Right lobe of liver (tissue), 6 donors: ENCODE data around the gene DDX42. TPM values are rescaled to one million over a fixed set of nuclear protein-coding genes. Genes with fewer than 3 reads are reported as not detected.

Source experiments
- ATAC-seq, 4 donors: fragments of 200-7000 bp; cut with Tn5 transposase; one replicate each; pipeline ENCODE4 v1.9.1; 2020; ENCODE audit warnings: mild to moderate bottlenecking in 4 of 4, moderate library complexity in 4 of 4
- DNase-seq, 3 donors: peaks; one replicate each; pipeline ENCODE4 v3.0.0-alpha.2; 2020
- H3K27ac ChIP-seq, 3 donors: fragments of 200-600 bp; one replicate each; pipeline ENCODE4 v1.8.0; 2022
- H3K27me3 ChIP-seq, 2 donors: fragments of 200-600 bp; one replicate each; pipeline ENCODE4 v1.8.0; 2022
- H3K36me3 ChIP-seq, 4 donors: fragments of 200-600 bp; sonication (generic) in 1 of 4; one replicate each; pipeline versions ENCODE4 v1.5.1 to v1.8.0; 2017 to 2022; ENCODE audit warnings: control low read depth in 1 of 4
- H3K4me1 ChIP-seq, 4 donors: fragments of 200-600 bp; sonication (generic) in 1 of 4; one replicate each; pipeline versions ENCODE4 v1.5.1 to v1.8.0; 2017 to 2022; ENCODE audit warnings: control low read depth in 1 of 4
- H3K4me3 ChIP-seq, 3 donors: fragments of 200-600 bp; one replicate each; pipeline ENCODE4 v1.8.0; 2022
- H3K9me3 ChIP-seq, 4 donors: fragments of 200-600 bp; sonication (generic) in 1 of 4; one replicate each; pipeline versions ENCODE4 v1.5.1 to v1.8.0; 2017 to 2022; ENCODE audit warnings: control low read depth in 1 of 4
- POLR2A ChIP-seq: fragments of 450-650 bp; IDR thresholded peaks from one replicate; pipeline ENCODE4 v1.6.1; 2017; ENCODE audit warnings: antibody characterized with exemption, mild to moderate bottlenecking
- WGBS: methylation state at CpG from one replicate; pipeline ENCODE4 v1.1.6; 2018; ENCODE audit warnings: low coverage, low lambda C conversion rate; ENCODE audit not compliant: insufficient coverage; ENCODE audit errors: missing lambda C conversion rate; 5-methylcytosine and 5-hydroxymethylcytosine counted together
- intact Hi-C, 2 donors: fragments of 100-400 bp; cut with DNase I; formaldehyde crosslinking; loops; one replicate each; pipeline versions ENCODE4 v1.11.2 to v1.14.1; 2022
- total RNA-seq, 6 experiments: library from RNA; depleted of rRNA in 2 of 6; stranded (reverse); fragments of >200 nt in 2 of 6; fragmentation: NEBNext Ultra II Directional in 3 of 6; extraction: Animal tissue kit (Norgen Biotek cat#: 25700) in 3 of 6; gene quantifications; one replicate each; pipeline versions ENCODE4 v1.1.0 to v1.2.4, GENCODE V29; 2016 to 2023
- TF ChIP-seq, protein P1 (sequence below), 4 donors: fragments of 200-600 bp in 3 of 4; fragments of 450-650 bp in 1 of 4; IDR thresholded peaks; one replicate each; pipeline versions ENCODE4 v1.5.1 to v1.8.0; 2016 to 2022; ENCODE audit warnings: antibody characterized with exemption in 4 of 4, mild to moderate bottlenecking in 2 of 4
- donor health status: DM: no; HTN: yes; CAD: no.
- donor health status: DM: no; HTN: no; CAD: no.
- donor health status: DM: no; HTN: no; CAD: no.
- donor health status: DM: no; HTN: yes; CAD: no.
- donor health status: DM: no; HTN: yes; CAD: no.

Gene DDX42
- total RNA-seq, 6 experiments from 2014 or later, result 28.5 to 45.2 (median 36.2) TPM

DNA sequence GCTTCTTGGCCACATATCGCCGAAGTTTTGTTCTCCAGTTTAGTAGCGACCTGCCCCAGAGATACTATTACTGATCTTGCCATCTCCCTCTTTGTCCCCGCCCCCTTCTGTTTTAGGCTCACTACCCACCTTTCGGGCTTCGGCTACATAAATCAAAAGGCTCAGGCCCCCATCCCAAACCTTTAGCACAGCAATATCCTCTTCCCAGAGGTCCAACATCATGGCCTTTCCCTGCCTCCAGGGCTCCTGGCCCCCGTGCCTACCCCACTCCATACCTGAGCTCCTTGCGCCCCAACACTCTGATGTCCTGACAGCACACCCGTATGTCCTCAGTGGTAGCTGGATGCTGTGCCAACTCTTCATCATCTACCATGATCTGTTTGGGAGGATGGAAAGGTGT, 50.4 kb downstream of the DDX42 start:
- H3K9me3 ChIP-seq, result no peaks in the 10 kb centered on the region
- H3K4me3 ChIP-seq, result no peak overlapping the region
- WGBS, result 94% methylated on average over 9 of the region's 9 CpGs
- intact Hi-C loops, result no loop called here
- TF ChIP-seq, protein P1, sequence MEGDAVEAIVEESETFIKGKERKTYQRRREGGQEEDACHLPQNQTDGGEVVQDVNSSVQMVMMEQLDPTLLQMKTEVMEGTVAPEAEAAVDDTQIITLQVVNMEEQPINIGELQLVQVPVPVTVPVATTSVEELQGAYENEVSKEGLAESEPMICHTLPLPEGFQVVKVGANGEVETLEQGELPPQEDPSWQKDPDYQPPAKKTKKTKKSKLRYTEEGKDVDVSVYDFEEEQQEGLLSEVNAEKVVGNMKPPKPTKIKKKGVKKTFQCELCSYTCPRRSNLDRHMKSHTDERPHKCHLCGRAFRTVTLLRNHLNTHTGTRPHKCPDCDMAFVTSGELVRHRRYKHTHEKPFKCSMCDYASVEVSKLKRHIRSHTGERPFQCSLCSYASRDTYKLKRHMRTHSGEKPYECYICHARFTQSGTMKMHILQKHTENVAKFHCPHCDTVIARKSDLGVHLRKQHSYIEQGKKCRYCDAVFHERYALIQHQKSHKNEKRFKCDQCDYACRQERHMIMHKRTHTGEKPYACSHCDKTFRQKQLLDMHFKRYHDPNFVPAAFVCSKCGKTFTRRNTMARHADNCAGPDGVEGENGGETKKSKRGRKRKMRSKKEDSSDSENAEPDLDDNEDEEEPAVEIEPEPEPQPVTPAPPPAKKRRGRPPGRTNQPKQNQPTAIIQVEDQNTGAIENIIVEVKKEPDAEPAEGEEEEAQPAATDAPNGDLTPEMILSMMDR (IDR thresholded peaks at IDR 0.05), result no peak
- TF ChIP-seq POLR2A, result no peak
- peaks cover 0 to 63% (median 30%) of the 10 kb centered on the region in 4 donors for H3K36me3 ChIP-seq
- no peak overlapping the region for H3K27ac ChIP-seq
- peaks cover 0 to 29% (median 6%) of the 10 kb centered on the region in 4 donors for H3K4me1 ChIP-seq
- H3K27me3 ChIP-seq, result no peaks in the 10 kb centered on the region
- DNase-seq (no peak), ATAC-seq (no peak)

DNA sequence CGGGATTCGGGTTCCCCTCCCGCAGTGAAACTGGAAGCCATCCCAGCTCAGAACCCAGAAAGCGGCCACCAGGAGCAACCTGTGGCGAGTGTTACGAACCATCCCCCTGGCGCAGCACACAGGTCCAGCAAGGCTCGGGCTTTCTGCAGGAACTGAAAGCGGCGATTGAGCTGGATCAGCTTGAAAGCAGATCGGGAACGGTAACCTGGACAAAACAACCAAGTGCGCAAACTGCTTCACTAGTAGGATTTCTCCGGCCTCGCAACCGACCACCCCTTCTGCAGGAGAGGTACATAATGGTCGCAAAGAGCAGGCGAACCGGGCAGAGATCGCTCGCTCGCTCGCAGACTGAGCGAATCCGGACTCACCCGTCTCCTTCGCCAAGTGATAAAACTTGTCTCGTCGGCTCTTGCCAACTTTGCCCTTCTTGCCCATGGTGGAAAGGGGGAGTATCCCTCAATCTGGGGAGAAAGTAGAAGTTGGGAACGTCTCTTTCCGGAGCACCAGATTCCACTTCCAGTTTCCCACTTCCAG, 52.6 kb downstream of the DDX42 start:
- Histone ChIP-seq H3K4me3 (peak overlapping the region; percentile 82 to 98 (median 95)), H3K9me3 (no peaks in the 10 kb centered on the region), H3K27me3 (no peaks in the 10 kb centered on the region), H3K27ac (peak overlapping the region; percentile 89 to 96 (median 92)), H3K36me3 (peaks cover 0 to 65% (median 27%) of the 10 kb centered on the region in 4 donors), H3K4me1 (peaks cover 0 to 24% (median 5%) of the 10 kb centered on the region in 4 donors)
- ATAC-seq (peak; percentile 1 to 11 (median 8)), DNase-seq (no peak)
- TF ChIP-seq, protein P1 (IDR thresholded peaks at IDR 0.05), result no peak
- TF ChIP-seq POLR2A, result no peak
- WGBS, result 0% methylated on average over 5 of the region's 31 CpGs
- intact Hi-C loops, result no loop called here

DNA sequence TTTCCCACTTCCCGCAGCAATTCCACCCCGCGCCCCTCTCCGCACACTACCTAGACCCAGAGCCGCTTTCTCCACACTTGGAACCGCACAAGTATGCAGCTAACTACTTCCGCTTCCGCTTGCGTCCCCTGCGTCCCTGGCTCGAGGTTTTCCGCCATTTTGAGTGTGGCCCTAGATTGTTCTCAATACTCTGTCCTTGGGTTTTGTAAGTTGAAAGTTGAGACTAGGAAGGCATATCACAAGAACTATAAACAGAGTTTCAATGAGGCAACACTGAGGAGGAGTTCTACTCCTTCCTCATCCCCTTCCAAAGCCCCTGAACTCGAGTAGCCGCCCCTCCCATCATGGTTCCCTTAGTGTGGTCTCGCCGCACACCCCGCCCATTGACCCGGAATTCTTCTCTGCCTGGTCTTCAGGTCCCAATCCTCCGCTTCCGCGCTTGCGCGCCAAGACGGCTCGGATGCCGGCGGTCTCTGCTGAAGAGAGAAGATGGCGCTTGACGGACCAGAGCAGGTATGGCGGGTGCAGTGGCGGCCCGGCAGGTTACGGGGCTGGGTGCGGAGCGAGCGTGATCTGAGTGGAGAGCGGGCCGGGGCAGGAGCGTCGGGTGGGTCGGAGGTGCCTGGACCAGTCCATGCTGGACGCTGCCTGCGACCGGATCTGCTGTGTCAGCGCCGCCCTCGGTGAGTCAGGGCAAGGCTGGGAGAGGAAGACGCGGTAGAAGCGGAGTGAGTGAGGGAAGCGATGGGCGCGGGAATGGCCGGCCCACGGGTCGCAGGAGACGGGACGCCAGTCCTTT, 53.2 kb downstream of the DDX42 start, which contains the start of the genes FTSJ3 and PSMC5:
TSS of gene FTSJ3 (minus strand) at position 662 of the 799 bp plus-strand sequence. CDS start 761 bp downstream, outside the sequence.
TSS of gene PSMC5 (plus strand) at position 430 of the 799 bp plus-strand sequence. CDS start at position 490, 60 bp downstream.
- peak within 1 kb of the TSS; percentile 89 to 96 (median 92) for H3K27ac ChIP-seq
- H3K4me1 ChIP-seq, result peaks cover 0 to 24% (median 5%) of the 10 kb centered on the region in 4 donors
- ATAC-seq (peak; percentile 91 to 95 (median 94)), DNase-seq (peak; percentile 95 to 97 (median 97))
- peak; percentile 66 for TF ChIP-seq POLR2A
- TF ChIP-seq, protein P1 (IDR thresholded peaks at IDR 0.05), result peak in 3 of 4 donors; percentile 37 to 54 (median 42)
- H3K9me3 ChIP-seq, result no peaks in the 10 kb centered on the region
- intact Hi-C loops, result no loop called here
- H3K4me3 ChIP-seq, result peak within 1 kb of the TSS; percentile 82 to 98 (median 95)
- no peaks in the 10 kb centered on the region for H3K27me3 ChIP-seq
- peaks cover 6 to 65% (median 29%) of the 10 kb centered on the region in 4 donors for H3K36me3 ChIP-seq
- WGBS, result 0% methylated on average over 36 of the region's 58 CpGs

DNA sequence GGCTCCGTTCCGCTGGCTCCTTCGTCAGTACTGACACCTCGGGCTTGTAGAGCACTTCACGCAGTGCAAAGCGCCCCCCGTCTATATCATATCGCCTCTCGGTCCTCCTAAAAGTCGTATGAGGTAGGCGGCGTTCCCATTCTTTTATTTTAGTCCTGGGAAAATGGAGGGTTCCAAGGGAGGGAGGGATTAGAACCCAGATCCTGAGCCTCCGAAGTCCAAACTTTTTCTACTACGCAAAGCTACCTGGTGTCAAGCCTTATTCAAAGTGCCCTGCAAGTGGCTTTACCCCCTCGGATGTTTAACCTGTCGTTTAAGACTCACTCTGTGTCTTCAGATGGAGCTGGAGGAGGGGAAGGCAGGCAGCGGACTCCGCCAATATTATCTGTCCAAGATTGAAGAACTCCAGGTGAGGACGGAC, 53.8 kb downstream of the DDX42 start:
- peak overlapping the region; percentile 89 to 96 (median 92) for H3K27ac ChIP-seq

More for the DNA sequence above, 53.8 kb downstream of the DDX42 start:
- intact Hi-C loops, result no loop called here
- Histone ChIP-seq H3K4me3 (peak overlapping the region; percentile 82 to 98 (median 95)), H3K27me3 (no peaks in the 10 kb centered on the region), H3K4me1 (peaks cover 0 to 24% (median 5%) of the 10 kb centered on the region in 4 donors), H3K36me3 (peaks cover 6 to 65% (median 30%) of the 10 kb centered on the region in 4 donors), H3K9me3 (no peaks in the 10 kb centered on the region)
- ATAC-seq (no peak), DNase-seq (no peak)
- TF ChIP-seq, protein P1 (IDR thresholded peaks at IDR 0.05), result no peak
- TF ChIP-seq POLR2A, result no peak
- WGBS, result 0% methylated on average over 15 of the region's 19 CpGs
